ENCODE results near the gene ZC3H7A. TPM values are rescaled to one million over a fixed set of nuclear protein-coding genes. Genes with fewer than 3 reads are reported as not detected.

Gene ZC3H7A
- total and polyA plus RNA-seq, 2 of the 8 experiments (the other 6 are each of a cell fraction or from before 2014, with no cell fraction given): 32.0 to 55.9 TPM

GRCh38 chr16:11705311-11706025 lies 91.6 kb downstream of the ZC3H7A start (continued):
- TF ChIP-seq HDAC2 (IDR thresholded peaks at IDR 0.05; ENCODE audit: borderline replicate concordance in 1 of 2, low read depth in 2 of 2, low read length in 2 of 2) (no peak), EGR1 (IDR thresholded peaks at IDR 0.05; ENCODE audit: borderline replicate concordance, low read depth, low read length) (no peak), NANOG (IDR thresholded peaks at IDR 0.05; ENCODE audit: insufficient read depth, low read depth, low read length, poor library complexity, severe bottlenecking) (no peak), POLR2A (IDR thresholded peaks at IDR 0.05; ENCODE audit: control extremely low read depth in 1 of 2, low read depth in 2 of 2, low read length in 2 of 2) (no peak), CREB1 (IDR thresholded peaks at IDR 0.05) (no peak), TCF12 (IDR thresholded peaks at IDR 0.05; ENCODE audit: low read depth, low read length) (no peak), TEAD4 (IDR thresholded peaks at IDR 0.05; ENCODE audit: low read depth, low read length) (no peak)

Small RNA genes lying within 50 kb of the gene (small RNA-seq; reads per million reads assigned to genes)
- gene RF00017 (ENCODE audit: insufficient read depth): not detected

Other genes starting within 250 kb of the ZC3H7A start
- 160 and 165 TPM in 2 replicates for gene LITAF, start 210.3 kb downstream of the ZC3H7A start, total RNA-seq (2021; fragmentation: NEBNext Ultra II Directional; extraction: Animal tissue kit (Norgen Biotek cat#: 25700))
- 205 and 315 TPM in 2 replicates for gene LITAF, start 210.3 kb downstream of the ZC3H7A start, polyA plus RNA-seq (2011; rRNA removed)
- gene SNN, start 128.8 kb downstream of the ZC3H7A start, total RNA-seq (2021; fragmentation: NEBNext Ultra II Directional; extraction: Animal tissue kit (Norgen Biotek cat#: 25700)): 60.6 and 66.9 TPM in 2 replicates
- gene SNN, start 128.8 kb downstream of the ZC3H7A start, polyA plus RNA-seq (2011; rRNA removed): 37.4 and 53.4 TPM in 2 replicates
- gene TXNDC11, start 54.4 kb downstream of the ZC3H7A start, total RNA-seq (2021; fragmentation: NEBNext Ultra II Directional; extraction: Animal tissue kit (Norgen Biotek cat#: 25700)): 12.6 and 13.8 TPM in 2 replicates
- gene TXNDC11, start 54.4 kb downstream of the ZC3H7A start, polyA plus RNA-seq (2011; rRNA removed): 11.5 and 13.5 TPM in 2 replicates
- gene RSL1D1, start 54.3 kb upstream of the ZC3H7A start, total RNA-seq (2021; fragmentation: NEBNext Ultra II Directional; extraction: Animal tissue kit (Norgen Biotek cat#: 25700)): 274 and 292 TPM in 2 replicates
- gene RSL1D1, start 54.3 kb upstream of the ZC3H7A start, polyA plus RNA-seq (2011; rRNA removed): 18.0 and 41.3 TPM in 2 replicates
- 195 and 204 TPM in 2 replicates for gene GSPT1, start 118.7 kb upstream of the ZC3H7A start, total RNA-seq (2021; fragmentation: NEBNext Ultra II Directional; extraction: Animal tissue kit (Norgen Biotek cat#: 25700))
- gene GSPT1, start 118.7 kb upstream of the ZC3H7A start, polyA plus RNA-seq (2011; rRNA removed): 32.9 and 51.0 TPM in 2 replicates
- 4.6 and 7.5 TPM in 2 replicates for gene NPIPB2, start 144.8 kb upstream of the ZC3H7A start, total RNA-seq (2021; fragmentation: NEBNext Ultra II Directional; extraction: Animal tissue kit (Norgen Biotek cat#: 25700))
- gene NPIPB2, start 144.8 kb upstream of the ZC3H7A start, polyA plus RNA-seq (2011; rRNA removed): 5.8 and 8.3 TPM in 2 replicates
- gene TNFRSF17, start 168.0 kb upstream of the ZC3H7A start, total RNA-seq (2021; fragmentation: NEBNext Ultra II Directional; extraction: Animal tissue kit (Norgen Biotek cat#: 25700)): not detected in 2 replicates
- not detected in 2 replicates for gene TNFRSF17, start 168.0 kb upstream of the ZC3H7A start, polyA plus RNA-seq (2011; rRNA removed)
- gene SNX29, start 179.5 kb upstream of the ZC3H7A start, total RNA-seq (2021; fragmentation: NEBNext Ultra II Directional; extraction: Animal tissue kit (Norgen Biotek cat#: 25700)): 8.7 and 8.9 TPM in 2 replicates
- gene SNX29, start 179.5 kb upstream of the ZC3H7A start, polyA plus RNA-seq (2011; rRNA removed): 1.7 and 2.2 TPM in 2 replicates